Ascending aorta (tissue), 2 donors: ENCODE results near the gene MBOAT7. TPM values are rescaled to one million over a fixed set of nuclear protein-coding genes. Genes with fewer than 3 reads are reported as not detected.
A peak's percentile ranks its signal among the peaks of the same experiment; 100 is the strongest.

Source experiments
- DNase-seq, 2 donors: peaks; one replicate each; pipeline ENCODE4 v3.0.0-alpha.2; 2019; ENCODE audit warnings: low spot score in 2 of 2
- H3K27ac ChIP-seq, 2 donors: fragments of 200-600 bp; sonication (generic); one replicate each; pipeline ENCODE4 v1.5.1; 2016 to 2017; ENCODE audit warnings: mild to moderate bottlenecking in 1 of 2
- H3K27me3 ChIP-seq: fragments of 200-600 bp; sonication (generic); one replicate; pipeline ENCODE4 v1.5.1; 2017
- H3K36me3 ChIP-seq, 2 donors: fragments of 200-600 bp; sonication (generic); one replicate each; pipeline ENCODE4 v1.5.1; 2016
- H3K4me1 ChIP-seq, 2 donors: fragments of 200-600 bp; sonication (generic); one replicate each; pipeline ENCODE4 v1.5.1; 2016 to 2017; ENCODE audit warnings: mild to moderate bottlenecking in 1 of 2
- H3K4me3 ChIP-seq, 2 donors: fragments of 200-600 bp; sonication (generic); one replicate each; pipeline ENCODE4 v1.5.1; 2016 to 2017; ENCODE audit warnings: mild to moderate bottlenecking in 1 of 2
- H3K9me3 ChIP-seq, 2 donors: fragments of 200-600 bp; sonication (generic); one replicate each; pipeline ENCODE4 v1.5.1; 2016
- intact Hi-C: fragments of 100-400 bp; cut with DNase I; formaldehyde crosslinking; loops from one replicate; pipeline ENCODE4 v1.15.1; 2023
- total RNA-seq: library from RNA; depleted of rRNA; stranded (reverse); fragments of >200 nt; gene quantifications from one replicate; pipeline ENCODE4 v1.1.0, GENCODE V29; 2016
- TF ChIP-seq, protein P1 (sequence below), 3 experiments: fragments of 200-600 bp in 2 of 3; fragments of 450-650 bp in 1 of 3; sonication (generic) in 2 of 3; IDR thresholded peaks; one replicate each; pipeline ENCODE4 v1.5.1; 2016 to 2019; ENCODE audit warnings: antibody characterized with exemption in 3 of 3, mild to moderate bottlenecking in 1 of 3, moderate library complexity in 1 of 3

Gene MBOAT7
- total RNA-seq, 1 donor from 2014 or later, result 56.1 TPM

DNA sequence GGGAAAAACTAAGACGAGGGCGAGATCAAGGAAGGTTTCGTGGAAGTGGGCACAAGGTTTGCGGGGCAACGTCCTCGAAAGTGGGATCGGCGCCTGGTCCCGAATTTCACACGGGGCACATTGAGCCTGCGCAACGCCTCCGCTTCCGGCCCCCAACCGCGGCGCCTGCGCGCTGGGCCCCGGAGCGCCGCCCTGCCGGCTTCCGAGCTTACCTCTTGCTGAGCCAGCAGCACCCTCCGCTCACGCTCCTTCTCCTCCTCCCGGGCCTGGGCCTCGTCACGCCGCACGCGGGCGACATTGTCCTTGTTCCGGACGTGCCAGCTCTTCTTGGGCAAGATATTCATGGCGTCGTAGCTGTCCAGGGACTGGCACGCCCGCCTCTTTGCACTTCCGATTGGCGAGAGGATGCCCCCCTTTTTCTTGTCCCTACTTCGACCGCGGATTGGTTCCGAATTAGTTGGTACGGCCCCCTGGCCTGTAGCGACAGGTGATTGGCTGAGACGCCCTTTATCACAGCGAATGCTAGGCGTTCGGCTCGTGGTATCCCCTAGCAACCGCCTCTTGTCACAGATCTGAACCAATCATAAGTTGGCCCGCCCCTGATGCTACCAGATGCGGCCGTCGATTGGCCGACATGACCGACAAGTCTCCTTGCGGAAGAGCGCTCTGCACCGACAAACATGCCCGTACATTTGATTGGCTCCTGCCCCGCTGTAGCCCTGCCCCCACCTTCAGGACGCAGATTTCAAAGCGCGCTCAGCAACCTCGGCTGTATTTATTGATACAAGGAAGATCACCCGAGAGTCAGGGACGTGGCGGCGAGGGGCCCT is 29.8 kb downstream of the MBOAT7 start, which contains the start of gene LENG1:
Gene LENG1, minus strand, starts transcription at position 370 of the 830 bp plus-strand sequence. Its CDS starts 26 bp downstream, at position 344.
- Histone ChIP-seq H3K4me1 (peaks cover 15 to 21% of the 10 kb centered on the region in 2 donors), H3K27me3 (peaks cover 4% of the 10 kb centered on the region), H3K36me3 (peaks cover 34% of the 10 kb centered on the region in 2 donors), H3K4me3 (peak within 1 kb of the TSS; percentile 65 to 83), H3K27ac (peak within 1 kb of the TSS; percentile 89 to 93), H3K9me3 (no peaks in the 10 kb centered on the region)
- peak; percentile 100 for DNase-seq
- intact Hi-C loops, result loop anchor here (1.0 to 2.0 kb wide), 4 partner anchors 22 to 57 kb away; partner anchors contain the start of genes CNOT3, MBOAT7, NDUFA3 and RPS9
- TF ChIP-seq, protein P1, sequence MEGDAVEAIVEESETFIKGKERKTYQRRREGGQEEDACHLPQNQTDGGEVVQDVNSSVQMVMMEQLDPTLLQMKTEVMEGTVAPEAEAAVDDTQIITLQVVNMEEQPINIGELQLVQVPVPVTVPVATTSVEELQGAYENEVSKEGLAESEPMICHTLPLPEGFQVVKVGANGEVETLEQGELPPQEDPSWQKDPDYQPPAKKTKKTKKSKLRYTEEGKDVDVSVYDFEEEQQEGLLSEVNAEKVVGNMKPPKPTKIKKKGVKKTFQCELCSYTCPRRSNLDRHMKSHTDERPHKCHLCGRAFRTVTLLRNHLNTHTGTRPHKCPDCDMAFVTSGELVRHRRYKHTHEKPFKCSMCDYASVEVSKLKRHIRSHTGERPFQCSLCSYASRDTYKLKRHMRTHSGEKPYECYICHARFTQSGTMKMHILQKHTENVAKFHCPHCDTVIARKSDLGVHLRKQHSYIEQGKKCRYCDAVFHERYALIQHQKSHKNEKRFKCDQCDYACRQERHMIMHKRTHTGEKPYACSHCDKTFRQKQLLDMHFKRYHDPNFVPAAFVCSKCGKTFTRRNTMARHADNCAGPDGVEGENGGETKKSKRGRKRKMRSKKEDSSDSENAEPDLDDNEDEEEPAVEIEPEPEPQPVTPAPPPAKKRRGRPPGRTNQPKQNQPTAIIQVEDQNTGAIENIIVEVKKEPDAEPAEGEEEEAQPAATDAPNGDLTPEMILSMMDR (IDR thresholded peaks at IDR 0.05), result peak; percentile 28 to 49 (median 36)

DNA sequence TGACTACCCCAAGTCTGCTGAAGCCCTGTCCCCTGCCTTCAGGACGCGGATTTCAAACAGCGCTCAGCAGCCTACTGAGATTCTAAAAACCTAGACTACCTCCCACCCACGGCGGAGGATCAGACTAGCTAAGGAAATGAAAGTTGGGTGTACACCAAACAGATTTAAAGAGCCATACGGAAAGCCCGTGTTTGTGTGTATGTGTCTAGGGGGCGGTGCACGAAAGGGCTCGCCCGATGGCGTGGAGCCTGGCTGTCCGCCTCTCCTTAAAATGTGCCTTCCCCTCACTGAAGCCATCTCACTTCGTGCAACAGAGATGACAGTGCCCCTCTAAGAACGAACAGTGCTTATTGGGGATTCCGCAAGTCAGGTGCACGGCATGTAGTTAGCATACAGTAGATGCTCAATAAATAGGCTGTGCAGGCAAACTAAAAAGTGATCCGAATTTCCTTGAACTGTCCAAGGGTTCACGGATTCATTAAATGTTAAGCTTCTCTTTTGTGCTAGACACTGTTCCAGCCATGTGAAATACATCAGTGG is 30.5 kb downstream of the MBOAT7 start:
- peaks cover 41% of the 10 kb centered on the region in 2 donors for H3K36me3 ChIP-seq
- peak overlapping the region; percentile 89 to 93 for H3K27ac ChIP-seq
- no peak for DNase-seq
- TF ChIP-seq, protein P1 (IDR thresholded peaks at IDR 0.05), result no peak
- H3K9me3 ChIP-seq, result no peaks in the 10 kb centered on the region
- intact Hi-C loops, result loop anchor here (1.0 to 2.0 kb wide), 3 partner anchors 22 to 56 kb away; partner anchors contain the start of genes CNOT3, MBOAT7 and NDUFA3
- H3K27me3 ChIP-seq, result peaks cover 4% of the 10 kb centered on the region
- H3K4me3 ChIP-seq, result peak overlapping the region; percentile 65 to 70
- peaks cover 15 to 21% of the 10 kb centered on the region in 2 donors for H3K4me1 ChIP-seq

DNA sequence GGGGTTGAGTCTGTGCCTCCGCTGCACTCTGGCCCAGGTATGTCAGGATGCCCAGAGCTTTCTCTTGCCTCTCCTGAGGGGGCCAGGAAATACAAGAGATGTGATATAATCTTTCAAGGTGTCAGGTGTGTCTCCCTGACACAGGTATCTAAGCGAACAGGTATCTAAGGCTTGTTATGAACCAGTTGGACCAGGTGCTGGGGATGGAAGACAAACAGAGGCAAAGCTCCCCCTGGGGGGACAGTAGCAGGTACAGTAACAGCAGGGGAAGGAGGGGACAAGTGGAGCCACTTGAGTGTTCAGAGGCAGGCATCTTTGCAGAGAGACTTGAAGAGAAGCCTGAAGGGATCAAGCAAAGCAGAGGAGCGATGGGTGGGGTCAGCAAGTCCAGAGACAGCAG is 32.4 kb downstream of the MBOAT7 start:
- peaks cover 15 to 20% of the 10 kb centered on the region in 2 donors for H3K4me1 ChIP-seq
- H3K36me3 ChIP-seq, result peaks cover 60 to 61% of the 10 kb centered on the region in 2 donors
- H3K9me3 ChIP-seq, result no peaks in the 10 kb centered on the region
- no peak overlapping the region for H3K4me3 ChIP-seq
- no peak overlapping the region for H3K27ac ChIP-seq
- no peaks in the 10 kb centered on the region for H3K27me3 ChIP-seq
- TF ChIP-seq, protein P1 (IDR thresholded peaks at IDR 0.05), result no peak
- no peak for DNase-seq
- intact Hi-C loops, result no loop called here

DNA sequence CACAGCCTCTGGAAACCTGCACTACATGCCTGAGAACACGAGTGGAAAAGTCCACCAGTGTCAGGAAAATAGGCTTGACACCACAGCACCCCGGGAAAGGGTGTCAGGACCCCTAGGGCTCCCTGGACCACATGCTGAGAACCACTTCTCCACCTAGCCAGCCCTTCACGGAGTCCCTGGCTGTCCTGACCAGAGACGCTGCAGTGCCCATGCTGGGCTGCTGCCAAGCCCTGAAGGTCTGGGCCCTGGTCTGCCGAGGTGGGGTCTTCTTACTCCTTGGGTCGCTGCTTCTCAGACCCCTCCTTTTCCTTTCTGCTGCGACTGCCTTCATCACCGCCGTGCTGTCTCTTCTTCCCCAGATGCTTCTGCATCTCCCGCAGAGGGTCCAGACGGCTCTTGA is 32.9 kb downstream of the MBOAT7 start:
- peaks cover 65% of the 10 kb centered on the region in 2 donors for H3K36me3 ChIP-seq
- peaks cover 15 to 17% of the 10 kb centered on the region in 2 donors for H3K4me1 ChIP-seq
- H3K27ac ChIP-seq, result no peak overlapping the region
- H3K9me3 ChIP-seq, result no peaks in the 10 kb centered on the region
- no peaks in the 10 kb centered on the region for H3K27me3 ChIP-seq
- TF ChIP-seq, protein P1 (IDR thresholded peaks at IDR 0.05), result no peak
- intact Hi-C loops, result no loop called here
- no peak overlapping the region for H3K4me3 ChIP-seq
- DNase-seq, result no peak

DNA sequence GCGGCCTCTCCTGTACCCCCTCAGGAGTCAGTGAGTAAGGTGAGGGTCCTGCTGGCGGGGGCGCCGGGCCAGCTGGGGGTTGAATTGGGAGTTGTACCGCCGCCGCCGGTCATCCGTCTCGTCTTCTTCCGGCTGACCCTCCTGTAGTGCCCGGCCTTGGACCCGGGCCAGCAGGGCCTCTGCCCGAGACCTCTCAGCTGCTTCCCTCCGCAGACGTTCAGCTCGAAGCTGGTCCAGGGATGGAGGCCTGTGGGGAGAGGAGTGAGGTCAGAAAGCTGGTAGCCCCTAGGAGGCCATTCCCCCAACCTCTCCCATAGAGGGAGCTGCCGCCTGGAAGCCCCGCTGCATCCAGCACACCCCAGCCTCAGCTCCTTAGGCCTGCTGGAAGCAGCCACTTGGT is 33.7 kb downstream of the MBOAT7 start:
- no peak overlapping the region for H3K27ac ChIP-seq
- H3K9me3 ChIP-seq, result no peaks in the 10 kb centered on the region
- intact Hi-C loops, result no loop called here
- peaks cover 14 to 16% of the 10 kb centered on the region in 2 donors for H3K4me1 ChIP-seq
- no peak for DNase-seq
- no peaks in the 10 kb centered on the region for H3K27me3 ChIP-seq
- no peak overlapping the region for H3K4me3 ChIP-seq
- TF ChIP-seq, protein P1 (IDR thresholded peaks at IDR 0.05), result no peak
- H3K36me3 ChIP-seq, result peaks cover 70 to 71% of the 10 kb centered on the region in 2 donors
